Stomach (tissue), 4 donors: ENCODE results near the gene CMIP.

Experiments
- EP300 ChIP-seq: sonication (generic); formaldehyde crosslinking; IDR thresholded peaks from one replicate; pipeline ENCODE4 v1.6.1; 2017; ENCODE audit warnings: antibody characterized with exemption
- POLR2A ChIP-seq, 4 donors: fragments of 450-650 bp; IDR thresholded peaks; one replicate each; pipeline ENCODE4 v1.6.1; 2016; ENCODE audit warnings: antibody characterized with exemption in 4 of 4, control low read depth in 2 of 4, mild to moderate bottlenecking in 1 of 4, moderate library complexity in 1 of 4

- no peak for TF ChIP-seq EP300
- TF ChIP-seq POLR2A (IDR thresholded peaks at IDR 0.05), result no peak
These were observed 313.8 kb downstream of the CMIP start for GRCh38 chr16:81758376-81758775.
